GM21526 (cell line): Measurements from ENCODE around the gene IGSF9B.
A peak's percentile ranks its signal among the peaks of the same experiment; 100 is the strongest.

Experiments used
- ATAC-seq: cut with Tn5 transposase; IDR thresholded peaks from one replicate; pipeline ENCODE4 v1.9.1; 2021; ENCODE audit warnings: moderate library complexity; ENCODE audit not compliant: unreplicated experiment, low FRiP score

The IGSF9B gene

GRCh38 chr11:133938166-133938565 is 18.6 kb downstream of the IGSF9B start:
- ATAC-seq, result no peak

- ATAC-seq, result no peak
Measured at GRCh38 chr11:133937468-133937867, 19.3 kb downstream of the IGSF9B start.

GRCh38 chr11:133937015-133937414 is 19.8 kb downstream of the IGSF9B start:
- no peak for ATAC-seq

- no peak for ATAC-seq
Measured at GRCh38 chr11:133936592-133936991, 20.2 kb downstream of the IGSF9B start.

GRCh38 chr11:133936136-133936535 is 20.6 kb downstream of the IGSF9B start:
- ATAC-seq, result no peak

GRCh38 chr11:133935551-133935910 is 21.2 kb downstream of the IGSF9B start:
- no peak for ATAC-seq

GRCh38 chr11:133934599-133935550 is 21.9 kb downstream of the IGSF9B start:
- no peak for ATAC-seq

- no peak for ATAC-seq
Measured at GRCh38 chr11:133934096-133934495, 22.7 kb downstream of the IGSF9B start.

GRCh38 chr11:133931449-133932060 is 25.2 kb downstream of the IGSF9B start:
- ATAC-seq, result no peak

GRCh38 chr11:133930767-133931448 is 25.9 kb downstream of the IGSF9B start:
- ATAC-seq, result no peak

- no peak for ATAC-seq
Measured at GRCh38 chr11:133930053-133930766, 26.6 kb downstream of the IGSF9B start.

GRCh38 chr11:133929401-133930052 is 27.2 kb downstream of the IGSF9B start:
- no peak for ATAC-seq

- no peak for ATAC-seq
Measured at GRCh38 chr11:133928628-133929059, 28.1 kb downstream of the IGSF9B start.

- ATAC-seq, result peak; percentile 85
Measured at GRCh38 chr11:133927690-133928627, 28.8 kb downstream of the IGSF9B start.

GRCh38 chr11:133926466-133927246 is 30.1 kb downstream of the IGSF9B start:
- no peak for ATAC-seq

- ATAC-seq, result no peak
Measured at GRCh38 chr11:133925756-133926155, 31.0 kb downstream of the IGSF9B start.

- ATAC-seq, result no peak
Measured at GRCh38 chr11:133924661-133925060, 32.1 kb downstream of the IGSF9B start.
